Large intestine (tissue), 3 donors: ENCODE results near the gene PPP1R9A. TPM values are rescaled to one million over a fixed set of nuclear protein-coding genes. Genes with fewer than 3 reads are reported as not detected.

Source experiments
- DNase-seq, 2 donors: peaks; one replicate each; pipeline versions ENCODE4 v3.0.0 to v3.0.0-alpha.2; 2013
- H3K27ac ChIP-seq: one replicate; pipeline ENCODE4 v1.5.1; 2013; ENCODE audit warnings: low read length
- H3K27me3 ChIP-seq: 2 replicates; pipeline ENCODE4 v1.6.1; 2013; ENCODE audit warnings: low read length; ENCODE audit not compliant: control insufficient read depth, insufficient read depth
- H3K36me3 ChIP-seq: 2 replicates; pipeline ENCODE4 v1.6.1; 2013; ENCODE audit warnings: low read length; ENCODE audit not compliant: control insufficient read depth, insufficient read depth
- H3K4me1 ChIP-seq: one replicate; pipeline ENCODE4 v1.6.1; 2013; ENCODE audit warnings: low read length; ENCODE audit not compliant: control insufficient read depth, insufficient read depth
- H3K4me3 ChIP-seq: one replicate; pipeline ENCODE4 v1.5.1; 2013; ENCODE audit warnings: low read length
- H3K9me3 ChIP-seq: one replicate; pipeline ENCODE4 v1.6.1; 2013; ENCODE audit warnings: mild to moderate bottlenecking, low read depth, low read length, moderate library complexity; ENCODE audit not compliant: control insufficient read depth
- WGBS: methylation state at CpG from one replicate; pipeline ENCODE4 v1.1.5; 2013; ENCODE audit warnings: low lambda C conversion rate; ENCODE audit not compliant: insufficient coverage; 5-methylcytosine and 5-hydroxymethylcytosine counted together
- polyA plus RNA-seq: library from polyadenylated mRNA; unstranded; fragments of 120-200 nt; gene quantifications from one replicate; pipeline ENCODE4 v1.2.1, GENCODE V29; 2013

The PPP1R9A gene
- polyA plus RNA-seq, 1 donor, result 16.7 TPM

- H3K9me3 ChIP-seq, result no peaks in the 10 kb centered on the region
- H3K27me3 ChIP-seq, result no peaks in the 10 kb centered on the region
- no CpG with 5 or more reads among the region's 11 CpGs for WGBS
- H3K36me3 ChIP-seq, result no peaks in the 10 kb centered on the region
- H3K4me3 ChIP-seq, result no peak overlapping the region
- no peaks in the 10 kb centered on the region for H3K4me1 ChIP-seq
- peak overlapping the region; percentile 23 for H3K27ac ChIP-seq
- peak; percentile 24 to 66 for DNase-seq
Observed at GRCh38 chr7:95027234-95027872, 120.0 kb downstream of the PPP1R9A start.

GRCh38 chr7:95028683-95029082 lies 121.3 kb downstream of the PPP1R9A start:
- H3K4me3 ChIP-seq, result no peak overlapping the region
- no peaks in the 10 kb centered on the region for H3K9me3 ChIP-seq
- no CpG with 5 or more reads among the region's 1 CpG for WGBS
- H3K4me1 ChIP-seq, result no peaks in the 10 kb centered on the region
- H3K27ac ChIP-seq, result peak overlapping the region; percentile 41
- DNase-seq, result peak; percentile 13 to 59
- no peaks in the 10 kb centered on the region for H3K27me3 ChIP-seq
- H3K36me3 ChIP-seq, result no peaks in the 10 kb centered on the region

- Histone ChIP-seq H3K4me1 (no peaks in the 10 kb centered on the region), H3K9me3 (no peaks in the 10 kb centered on the region), H3K36me3 (no peaks in the 10 kb centered on the region), H3K4me3 (no peak overlapping the region), H3K27me3 (no peaks in the 10 kb centered on the region), H3K27ac (no peak overlapping the region)
- no peak for DNase-seq
Observed at GRCh38 chr7:95035295-95035694, 127.9 kb downstream of the PPP1R9A start.

GRCh38 chr7:95041031-95041430 lies 133.6 kb downstream of the PPP1R9A start:
- H3K4me1 ChIP-seq, result no peaks in the 10 kb centered on the region
- H3K36me3 ChIP-seq, result no peaks in the 10 kb centered on the region
- no peak for DNase-seq
- H3K9me3 ChIP-seq, result no peaks in the 10 kb centered on the region
- 93% methylated on average over 2 of the region's 4 CpGs for WGBS
- H3K27ac ChIP-seq, result no peak overlapping the region
- H3K27me3 ChIP-seq, result no peaks in the 10 kb centered on the region
- H3K4me3 ChIP-seq, result no peak overlapping the region

- Histone ChIP-seq H3K4me3 (no peak overlapping the region), H3K36me3 (no peaks in the 10 kb centered on the region), H3K9me3 (no peaks in the 10 kb centered on the region), H3K27me3 (no peaks in the 10 kb centered on the region), H3K27ac (no peak overlapping the region), H3K4me1 (no peaks in the 10 kb centered on the region)
- DNase-seq, result peak in 1 of 2 donors; percentile 16
- WGBS, result no CpG with 5 or more reads among the region's 8 CpGs
Observed at GRCh38 chr7:95045236-95045923, 138.0 kb downstream of the PPP1R9A start.

- H3K4me3 ChIP-seq, result no peak overlapping the region
- 59% methylated on average over 5 of the region's 7 CpGs for WGBS
Observed at GRCh38 chr7:95046494-95047240, 139.3 kb downstream of the PPP1R9A start.

GRCh38 chr7:95047291-95047690 lies 139.9 kb downstream of the PPP1R9A start:
- H3K27ac ChIP-seq, result no peak overlapping the region
- H3K9me3 ChIP-seq, result no peaks in the 10 kb centered on the region
- H3K27me3 ChIP-seq, result no peaks in the 10 kb centered on the region
- no peak for DNase-seq
- no peaks in the 10 kb centered on the region for H3K36me3 ChIP-seq
- H3K4me3 ChIP-seq, result no peak overlapping the region
- no peaks in the 10 kb centered on the region for H3K4me1 ChIP-seq

More at GRCh38 chr7:95046494-95047240, 139.3 kb downstream of the PPP1R9A start:
- Histone ChIP-seq H3K4me1 (no peaks in the 10 kb centered on the region), H3K27ac (no peak overlapping the region), H3K36me3 (no peaks in the 10 kb centered on the region), H3K9me3 (no peaks in the 10 kb centered on the region), H3K27me3 (no peaks in the 10 kb centered on the region)
- no peak for DNase-seq

- no peaks in the 10 kb centered on the region for H3K9me3 ChIP-seq
- no peak overlapping the region for H3K4me3 ChIP-seq
- H3K27me3 ChIP-seq, result no peaks in the 10 kb centered on the region
- no peak overlapping the region for H3K27ac ChIP-seq
- H3K36me3 ChIP-seq, result no peaks in the 10 kb centered on the region
- WGBS, result no CpG with 5 or more reads among the region's 2 CpGs
- no peak for DNase-seq
- no peaks in the 10 kb centered on the region for H3K4me1 ChIP-seq
Observed at GRCh38 chr7:95052566-95053094, 145.2 kb downstream of the PPP1R9A start.

- no peaks in the 10 kb centered on the region for H3K36me3 ChIP-seq
- WGBS, result no CpG with 5 or more reads among the region's 2 CpGs
Observed at GRCh38 chr7:95054386-95054785, 147.0 kb downstream of the PPP1R9A start.

GRCh38 chr7:95055295-95055694 lies 147.9 kb downstream of the PPP1R9A start:
- Histone ChIP-seq H3K4me3 (no peak overlapping the region), H3K27me3 (no peaks in the 10 kb centered on the region), H3K36me3 (no peaks in the 10 kb centered on the region), H3K9me3 (no peaks in the 10 kb centered on the region), H3K4me1 (no peaks in the 10 kb centered on the region), H3K27ac (no peak overlapping the region)
- 75% methylated on average over 1 of the region's 1 CpG for WGBS
- DNase-seq, result no peak

More at GRCh38 chr7:95054386-95054785, 147.0 kb downstream of the PPP1R9A start:
- DNase-seq, result no peak
- H3K9me3 ChIP-seq, result no peaks in the 10 kb centered on the region
- H3K4me1 ChIP-seq, result no peaks in the 10 kb centered on the region
- H3K27ac ChIP-seq, result no peak overlapping the region
- H3K4me3 ChIP-seq, result no peak overlapping the region
- no peaks in the 10 kb centered on the region for H3K27me3 ChIP-seq
